Activated CD4-positive, CD25-positive, alpha-beta regulatory T cell treated with anti-CD3 and anti-CD28 coated beads, Interleukin-2, amount 50 U/mL, for 24 hours (primary cell): Measurements from ENCODE around the gene PLOD2.

Experiments used
- ATAC-seq, 2 donors: fragments of 150-1000 bp; cut with Tn5 transposase; one replicate each; pipeline ENCODE4 v1.10.0; 2021; ENCODE audit warnings: mild to moderate bottlenecking in 1 of 2, moderate library complexity in 1 of 2

The PLOD2 gene

GRCh38 chr3:146035366-146035765 lies 125.6 kb downstream of the PLOD2 start:
- no peak for ATAC-seq

GRCh38 chr3:146033950-146034349 lies 127.0 kb downstream of the PLOD2 start:
- ATAC-seq, result no peak

- ATAC-seq, result no peak
Measured at GRCh38 chr3:146026547-146026946, 134.4 kb downstream of the PLOD2 start.

GRCh38 chr3:146024260-146024659 lies 136.7 kb downstream of the PLOD2 start:
- ATAC-seq, result no peak

GRCh38 chr3:146020969-146021368 lies 140.0 kb downstream of the PLOD2 start:
- no peak for ATAC-seq

- ATAC-seq, result no peak
Measured at GRCh38 chr3:146019508-146019907, 141.5 kb downstream of the PLOD2 start.
